Measurements from ENCODE around the gene MIAT.

Gene MIAT

DNA sequence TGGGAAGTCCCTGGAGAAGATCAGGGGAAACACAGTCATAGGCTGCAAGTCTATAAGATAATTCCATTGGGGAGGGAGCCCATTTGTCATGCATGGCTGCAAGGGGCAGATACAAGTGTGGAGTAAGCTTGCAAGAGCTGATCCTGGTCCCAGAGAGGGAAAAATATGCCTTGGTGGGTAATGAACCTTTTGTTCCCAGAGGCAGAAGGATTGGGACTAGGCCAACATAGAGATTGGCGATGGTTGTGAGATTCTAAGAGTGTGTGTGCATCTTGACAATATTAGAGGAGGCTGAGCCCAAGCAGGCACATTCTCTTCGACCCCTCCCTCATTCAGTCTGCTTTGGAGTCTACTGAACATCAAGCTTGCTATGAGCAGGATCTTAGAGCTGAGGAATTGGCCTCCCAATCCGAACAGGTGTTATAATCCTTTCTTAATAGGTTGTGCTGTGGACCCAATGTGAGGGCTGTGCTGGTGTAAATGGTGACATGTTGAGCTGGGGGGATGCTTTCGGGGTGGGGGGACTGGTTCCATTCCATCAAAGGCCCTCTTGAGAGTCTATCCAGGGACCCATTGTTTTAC, 18.4 kb downstream of the MIAT start:
- Histone ChIP-seq H3K27me3 (no peaks in the 10 kb centered on the region), H3K4me3 (ENCODE audit: low read depth in 1 of 2, low read length in 1 of 2) (no peak overlapping the region), H3K4me1 (ENCODE audit: control insufficient read depth in 1 of 2, insufficient read depth in 1 of 2, low read depth in 1 of 2, low read length in 1 of 2) (peaks cover 63% of the 10 kb centered on the region in 2 experiments), H3K36me3 (peaks cover 10% of the 10 kb centered on the region), H3K9me3 (no peaks in the 10 kb centered on the region), H3K27ac (peak overlapping the region; percentile 97)
- no peak for TF ChIP-seq CTCF (IDR thresholded peaks at IDR 0.05)

GRCh38 chr22:26677217-26677616, 19.8 kb downstream of the MIAT start:
- H3K4me1 ChIP-seq (ENCODE audit: control insufficient read depth in 1 of 2, insufficient read depth in 1 of 2, low read depth in 1 of 2, low read length in 1 of 2), result peaks cover 49% of the 10 kb centered on the region in 2 experiments
- no peaks in the 10 kb centered on the region for H3K27me3 ChIP-seq
- no peak overlapping the region for H3K27ac ChIP-seq
- H3K4me3 ChIP-seq (ENCODE audit: low read depth in 1 of 2, low read length in 1 of 2), result no peak overlapping the region
- no peak for TF ChIP-seq CTCF (IDR thresholded peaks at IDR 0.05)
- no peaks in the 10 kb centered on the region for H3K9me3 ChIP-seq
- H3K36me3 ChIP-seq, result peaks cover 24% of the 10 kb centered on the region

- H3K27ac ChIP-seq, result no peak overlapping the region
- H3K4me1 ChIP-seq (ENCODE audit: control insufficient read depth in 1 of 2, insufficient read depth in 1 of 2, low read depth in 1 of 2, low read length in 1 of 2), result peaks cover 30 to 33% of the 10 kb centered on the region in 2 experiments
- no peaks in the 10 kb centered on the region for H3K9me3 ChIP-seq
- peak; percentile 97 for TF ChIP-seq CTCF (IDR thresholded peaks at IDR 0.05)
- H3K27me3 ChIP-seq, result no peaks in the 10 kb centered on the region
- peaks cover 27% of the 10 kb centered on the region for H3K36me3 ChIP-seq
- H3K4me3 ChIP-seq (ENCODE audit: low read depth in 1 of 2, low read length in 1 of 2), result no peak overlapping the region
Observed at GRCh38 chr22:26679003-26679629, 21.7 kb downstream of the MIAT start.

- TF ChIP-seq CTCF (IDR thresholded peaks at IDR 0.05), result no peak
- Histone ChIP-seq H3K4me3 (ENCODE audit: low read depth in 1 of 2, low read length in 1 of 2) (no peak overlapping the region), H3K27me3 (no peaks in the 10 kb centered on the region), H3K4me1 (ENCODE audit: control insufficient read depth in 1 of 2, insufficient read depth in 1 of 2, low read depth in 1 of 2, low read length in 1 of 2) (peaks cover 16 to 19% of the 10 kb centered on the region in 2 experiments), H3K36me3 (peaks cover 33% of the 10 kb centered on the region), H3K27ac (no peak overlapping the region), H3K9me3 (no peaks in the 10 kb centered on the region)
Observed at GRCh38 chr22:26680485-26680884, 23.1 kb downstream of the MIAT start.

DNA sequence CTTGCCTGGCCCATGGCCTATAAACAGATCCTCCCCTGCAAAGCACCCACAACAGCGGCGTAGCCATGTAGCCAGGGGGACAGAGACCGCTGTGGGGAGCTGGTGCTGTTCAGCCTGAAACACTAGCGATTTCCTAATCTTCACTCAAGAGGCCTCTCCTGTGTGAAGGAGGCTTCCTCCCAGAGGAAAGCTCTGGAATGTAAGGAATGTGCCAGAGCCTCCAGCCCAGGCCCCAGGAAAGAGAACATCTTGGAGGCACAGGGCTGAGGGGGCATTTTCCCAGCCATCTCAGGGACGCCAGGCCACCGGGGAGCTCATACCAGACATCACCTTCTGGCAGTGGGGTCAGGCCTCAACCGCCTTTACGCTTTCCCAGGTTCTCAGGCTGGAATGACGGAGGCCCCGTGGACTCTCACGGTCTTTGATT, 24.0 kb downstream of the MIAT start:
- TF ChIP-seq CTCF (IDR thresholded peaks at IDR 0.05), result no peak
- Histone ChIP-seq H3K4me3 (ENCODE audit: low read depth in 1 of 2, low read length in 1 of 2) (no peak overlapping the region), H3K27ac (no peak overlapping the region), H3K36me3 (peaks cover 36% of the 10 kb centered on the region), H3K4me1 (ENCODE audit: control insufficient read depth in 1 of 2, insufficient read depth in 1 of 2, low read depth in 1 of 2, low read length in 1 of 2) (peaks cover 8 to 10% of the 10 kb centered on the region in 2 experiments), H3K27me3 (no peaks in the 10 kb centered on the region), H3K9me3 (no peaks in the 10 kb centered on the region)

All from neutrophil (primary cell).